GM18868 (cell line): ENCODE measurements around the gene MAP3K9.
"Not testable (repeated sequence)": the region's sequence is repeated elsewhere in the genome, so short reads cannot be mapped to it uniquely, and the experiment has no call there.

Experiments
- ATAC-seq: cut with Tn5 transposase; IDR thresholded peaks from one replicate; pipeline ENCODE4 v1.9.1; 2021; ENCODE audit warnings: mild to moderate bottlenecking, moderate library complexity; ENCODE audit not compliant: unreplicated experiment

The MAP3K9 gene

DNA sequence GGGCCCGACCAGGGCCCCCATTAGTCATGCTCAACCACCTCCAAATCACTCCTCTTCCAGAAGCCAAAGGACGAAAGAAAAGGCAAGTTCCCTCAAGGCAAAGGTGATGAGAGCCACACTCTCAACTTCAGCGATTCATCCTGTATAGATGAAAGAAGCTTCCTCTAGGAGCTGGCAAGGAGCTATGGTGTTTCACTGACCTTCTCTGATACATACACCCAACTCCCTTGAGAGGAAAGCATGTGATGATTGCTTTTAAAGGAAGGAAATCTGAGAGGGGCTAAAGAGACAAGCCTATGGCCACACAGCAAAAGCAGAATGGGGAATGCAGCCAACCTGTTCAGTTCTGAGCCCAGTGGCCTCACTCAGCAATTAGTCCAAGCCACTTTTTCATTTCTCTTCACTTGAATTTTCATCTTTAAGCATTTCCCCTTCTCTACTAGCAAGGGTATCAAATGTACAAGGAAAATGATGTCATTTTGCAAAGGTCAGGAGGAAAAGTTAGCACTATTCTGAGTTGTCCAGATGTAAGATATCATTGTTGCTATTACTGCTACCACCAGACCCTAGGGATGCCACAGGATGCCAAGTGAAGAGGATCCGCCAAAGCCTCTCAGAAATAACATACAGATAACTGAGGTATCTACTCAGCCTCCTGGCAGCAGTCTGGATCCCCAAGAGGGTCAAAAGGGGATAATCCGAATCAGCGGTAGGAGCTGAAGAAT is 82.5 kb downstream of the MAP3K9 start:
- no peak for ATAC-seq

GRCh38 chr14:70724944-70725343 is 84.4 kb downstream of the MAP3K9 start:
- ATAC-seq, result no peak

GRCh38 chr14:70724110-70724509 is 85.2 kb downstream of the MAP3K9 start:
- ATAC-seq, result no peak

DNA sequence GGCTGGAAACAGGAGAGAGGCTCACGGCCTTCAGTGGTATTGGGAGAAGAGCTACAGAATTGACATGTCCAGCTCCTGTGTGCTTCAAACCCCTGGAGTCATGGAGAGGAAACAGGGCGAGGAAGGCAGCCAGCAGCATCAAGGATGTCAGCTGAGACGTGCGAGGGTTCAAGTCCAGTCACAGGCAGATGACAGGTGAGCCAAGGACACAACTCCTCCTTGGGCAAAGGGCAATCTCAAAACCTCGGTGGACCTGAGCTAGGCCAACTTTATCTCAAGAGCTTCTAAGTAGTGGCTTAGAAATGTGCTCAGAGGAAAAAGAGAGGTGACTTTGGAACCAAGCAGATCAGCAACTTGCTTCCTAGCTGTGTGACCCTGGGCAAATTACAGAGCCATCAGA is 86.0 kb downstream of the MAP3K9 start:
- no peak for ATAC-seq

- ATAC-seq, result no peak
Measured at GRCh38 chr14:70722418-70722817, 86.9 kb downstream of the MAP3K9 start.

- no peak for ATAC-seq
Measured at GRCh38 chr14:70721542-70721941, 87.8 kb downstream of the MAP3K9 start.

DNA sequence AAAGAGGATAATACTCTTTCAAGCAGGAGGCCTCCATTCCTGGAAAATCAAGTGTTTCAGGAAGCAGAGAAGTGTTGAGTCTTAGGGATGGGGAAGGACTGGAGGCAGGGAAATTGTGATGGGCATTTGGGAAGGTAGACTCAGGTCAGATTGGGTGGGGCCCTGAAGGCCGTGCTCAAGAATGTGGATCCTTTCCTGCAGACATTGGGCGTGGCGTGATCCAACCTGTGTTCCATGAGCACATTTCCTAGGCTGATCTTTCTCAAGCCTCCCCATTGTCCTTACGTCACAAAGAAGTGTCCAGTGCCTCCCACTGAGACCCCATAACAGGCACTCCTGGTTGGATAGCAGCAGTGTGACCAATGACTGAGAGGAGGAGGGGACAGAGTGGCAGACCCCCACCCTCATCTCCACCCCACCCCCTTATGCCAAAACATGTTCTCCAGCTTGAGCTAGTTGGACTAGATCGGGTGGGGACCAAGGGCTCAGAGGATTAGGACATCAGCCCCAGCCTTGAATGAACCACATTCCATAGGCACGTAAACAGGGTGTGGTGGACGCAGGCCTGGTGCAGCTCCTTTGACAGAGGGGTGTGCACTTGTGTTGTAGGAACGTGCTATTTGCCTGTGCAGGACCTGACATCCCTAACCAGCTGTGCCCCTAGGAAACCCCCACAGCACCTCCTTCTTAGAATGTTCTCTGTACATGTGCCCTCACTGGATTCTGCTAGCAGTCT is 90.8 kb downstream of the MAP3K9 start:
- ATAC-seq, result no peak

DNA sequence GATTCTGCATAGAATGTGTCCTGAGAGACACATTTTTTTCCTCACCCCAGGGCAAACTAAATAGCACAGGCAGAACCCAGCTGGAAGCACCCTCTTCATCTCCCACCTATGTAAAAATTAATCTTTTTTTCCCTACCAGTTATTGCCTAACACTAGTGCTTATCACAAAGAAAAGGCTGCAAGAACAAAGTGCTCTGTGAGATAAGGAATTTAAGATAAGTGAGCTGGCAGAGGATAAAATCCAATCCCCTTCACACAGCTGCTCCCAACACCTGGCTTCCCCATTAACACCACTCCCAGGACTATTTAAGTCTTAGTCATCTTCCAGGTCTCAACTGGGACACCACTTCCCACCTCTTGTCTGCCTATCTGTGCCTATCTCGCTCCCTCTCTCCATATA is 92.4 kb downstream of the MAP3K9 start:
- ATAC-seq, result no peak

DNA sequence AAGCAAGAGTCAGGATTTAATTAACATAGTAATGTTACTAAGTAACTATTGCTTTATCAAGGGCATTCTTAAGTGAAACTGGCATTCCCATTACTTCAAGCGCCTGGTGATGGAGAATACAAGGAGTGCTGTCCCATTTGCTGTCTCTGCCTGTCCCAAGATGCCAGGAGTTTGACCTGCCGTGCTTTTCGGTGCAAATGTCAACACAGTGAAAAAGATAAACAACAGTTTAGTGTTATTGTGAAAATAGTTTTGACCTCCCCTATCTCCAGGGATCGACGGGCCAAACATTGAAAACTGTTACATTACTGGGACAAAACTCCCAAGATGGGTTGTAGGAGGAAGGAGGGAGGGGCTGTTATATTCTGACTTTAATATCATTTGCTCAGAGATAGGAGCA is 92.8 kb downstream of the MAP3K9 start:
- ATAC-seq, result no peak

- ATAC-seq, result no peak
Measured at GRCh38 chr14:70714055-70714550, 95.2 kb downstream of the MAP3K9 start.

GRCh38 chr14:70713511-70713916 is 95.8 kb downstream of the MAP3K9 start:
- ATAC-seq, result no peak

GRCh38 chr14:70713096-70713495 is 96.2 kb downstream of the MAP3K9 start:
- ATAC-seq, result no peak

GRCh38 chr14:70711451-70711850 is 97.9 kb downstream of the MAP3K9 start:
- ATAC-seq, result no peak

DNA sequence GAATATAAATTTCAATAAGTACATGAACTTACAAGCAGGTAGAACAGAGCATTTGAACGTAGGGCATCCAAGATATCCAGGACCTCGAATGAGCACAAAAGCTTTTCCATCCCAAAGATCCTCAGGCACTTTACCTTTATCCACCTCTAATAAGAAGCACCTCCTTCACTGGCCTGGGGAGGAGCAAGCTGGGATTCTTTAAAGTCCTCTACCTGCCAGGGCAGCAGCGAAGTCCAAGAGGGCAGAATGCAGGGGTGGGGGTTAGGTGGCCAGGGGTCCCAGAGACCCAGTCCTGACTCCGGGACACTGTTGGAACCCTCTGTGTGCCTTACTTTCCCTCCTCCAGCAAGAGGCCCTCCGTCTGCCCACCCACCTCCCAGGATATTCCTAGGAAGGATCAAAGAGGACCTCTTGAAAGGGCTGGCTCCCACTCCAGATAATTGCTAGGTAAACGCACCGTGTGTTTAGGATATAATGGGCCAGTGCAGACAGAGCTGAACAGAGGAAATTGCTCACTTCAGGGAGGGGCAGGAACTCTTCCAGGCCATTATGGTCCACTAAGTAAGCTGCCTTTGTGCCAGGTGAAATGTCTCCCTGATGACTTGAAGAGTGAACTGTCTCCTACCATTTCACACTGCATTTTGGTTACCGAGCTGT is 99.5 kb downstream of the MAP3K9 start:
- ATAC-seq, result no peak

GRCh38 chr14:70708717-70709570 is 100.4 kb downstream of the MAP3K9 start:
- ATAC-seq, result no peak

GRCh38 chr14:70707138-70708038 is 101.9 kb downstream of the MAP3K9 start:
- ATAC-seq, result peak; percentile 97

- no peak for ATAC-seq
Measured at GRCh38 chr14:70706177-70706576, 103.1 kb downstream of the MAP3K9 start.

- ATAC-seq, result no peak
Measured at GRCh38 chr14:70704960-70705359, 104.4 kb downstream of the MAP3K9 start.

DNA sequence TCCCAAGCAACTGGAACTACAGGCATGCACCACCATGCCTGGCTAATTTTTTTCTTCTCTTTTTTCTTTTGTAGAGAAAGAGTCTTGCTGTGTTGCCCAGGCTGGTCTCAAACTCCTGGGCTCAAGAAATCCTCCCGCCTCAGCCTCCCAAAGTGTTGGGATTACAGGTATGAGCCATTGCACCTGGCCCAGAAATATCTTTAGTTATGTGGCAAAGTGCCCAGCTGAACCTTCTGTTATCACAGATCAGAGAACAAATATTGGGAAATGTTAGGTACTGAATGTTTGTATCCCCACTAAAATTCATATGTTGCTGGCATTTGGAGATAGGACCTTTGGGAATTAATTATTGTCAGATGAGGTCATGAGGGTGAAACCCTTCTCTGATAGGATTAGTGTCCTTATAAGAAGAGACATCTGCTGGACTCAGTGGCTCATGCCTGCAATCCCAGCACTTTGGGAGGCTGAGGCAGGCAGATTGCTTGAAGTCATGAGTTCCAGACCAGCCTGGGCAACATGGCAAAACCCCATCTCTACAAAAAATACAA is 105.6 kb downstream of the MAP3K9 start:
- ATAC-seq, result not testable (repeated sequence)

- no peak for ATAC-seq
Measured at GRCh38 chr14:70702161-70702560, 107.2 kb downstream of the MAP3K9 start.
